K562 (cell line): ENCODE results near the gene MLX. TPM values are rescaled to one million over a fixed set of nuclear protein-coding genes. Genes with fewer than 3 reads are reported as not detected.

ENCODE experiments used
- ASH1L ChIP-seq: fragments of 450-650 bp; IDR thresholded peaks from 2 replicates; pipeline ENCODE4 v1.6.1; 2018; ENCODE audit warnings: borderline replicate concordance, mild to moderate bottlenecking, low read depth; ENCODE audit not compliant: partially characterized antibody
- CC2D1A ChIP-seq: fragments of 450-650 bp; IDR thresholded peaks from 2 replicates; pipeline ENCODE4 v1.6.1; 2017; ENCODE audit warnings: mild to moderate bottlenecking
- CHD4 ChIP-seq: fragments of 200-600 bp; sonication (generic); IDR thresholded peaks from 3 replicates; pipeline ENCODE4 v1.6.1; 2012; ENCODE audit warnings: low read depth, mild to moderate bottlenecking, mixed read lengths, low read length, inconsistent platforms; ENCODE audit not compliant: insufficient read depth, insufficient replicate concordance, poor library complexity, severe bottlenecking
- E2F3 ChIP-seq: fragments of 250-450 bp; sonication (Bioruptor Pico); IDR thresholded peaks from 2 replicates; pipeline ENCODE4 v1.4.0; 2020; ENCODE audit warnings: mild to moderate bottlenecking
- EZH2 ChIP-seq: IDR thresholded peaks from 2 replicates; pipeline ENCODE4 v1.6.1; 2012; ENCODE audit warnings: low read depth, mild to moderate bottlenecking, inconsistent platforms, low read length, borderline replicate concordance
- FOSL1 ChIP-seq: fragments of 200-800 bp; sonication (Bioruptor generic); conservative IDR thresholded peaks from 2 replicates; pipeline ENCODE4 v1.6.1; 2016; ENCODE audit warnings: missing genetic modification characterization, missing compliant biosample characterization
- HBP1 ChIP-seq: fragments of 450-650 bp; formaldehyde crosslinking; IDR thresholded peaks from 2 replicates; pipeline ENCODE4 v1.4.0; 2022; ENCODE audit warnings: missing genetic modification characterization
- KDM2B ChIP-seq: fragments of 250-450 bp; sonication (Bioruptor Pico); IDR thresholded peaks from 2 replicates; pipeline ENCODE4 v1.8.0; 2021; ENCODE audit warnings: mild to moderate bottlenecking, moderate library complexity
- NR2F6 ChIP-seq: fragments of 450-650 bp; formaldehyde crosslinking; IDR thresholded peaks from 2 replicates; pipeline ENCODE4 v1.4.0; 2020; ENCODE audit warnings: mild to moderate bottlenecking
- PPARD ChIP-seq: fragments of 250-450 bp; sonication (Bioruptor Pico); IDR thresholded peaks from 2 replicates; pipeline ENCODE4 v1.8.0; 2022; ENCODE audit warnings: inconsistent platforms, mild to moderate bottlenecking, moderate library complexity
- RAD21 ChIP-seq, 2 experiments: fragments of 250-450 bp in 1 of 2; fragments of 450-650 bp in 1 of 2; sonication (Bioruptor Pico) in 1 of 2; formaldehyde crosslinking in 1 of 2; IDR thresholded peaks in 1 of 2; conservative IDR thresholded peaks in 1 of 2; 2 replicates each; pipeline versions ENCODE4 v1.4.0 to v1.8.0; 2020 to 2022; ENCODE audit warnings: mild to moderate bottlenecking in 2 of 2, moderate library complexity in 1 of 2
- SPI1 ChIP-seq: IDR thresholded peaks from 2 replicates; pipeline ENCODE4 v1.6.1; 2011; ENCODE audit warnings: low read depth, low read length, control low read depth, borderline replicate concordance
- TEAD4 ChIP-seq, 2 experiments: sonication (generic) in 1 of 2; formaldehyde crosslinking in 1 of 2; IDR thresholded peaks; 2 replicates each; pipeline versions ENCODE4 v1.6.1 to v1.8.0; 2012 to 2022; ENCODE audit warnings: borderline replicate concordance in 1 of 2, inconsistent platforms in 1 of 2, low read length in 1 of 2, mild to moderate bottlenecking in 1 of 2, missing genetic modification reagents in 1 of 2
- ZBTB1 ChIP-seq: sonication (generic); formaldehyde crosslinking; IDR thresholded peaks from 2 replicates; pipeline ENCODE4 v1.8.1; 2023; ENCODE audit warnings: missing genetic modification reagents, low read depth, mild to moderate bottlenecking, borderline replicate concordance
- ZBTB7A ChIP-seq: IDR thresholded peaks from 2 replicates; pipeline ENCODE4 v1.6.1; 2011; ENCODE audit warnings: low read depth, mild to moderate bottlenecking, low read length, moderate library complexity, borderline replicate concordance; ENCODE audit not compliant: control insufficient read depth
- ZNF143 ChIP-seq: sonication (generic); formaldehyde crosslinking; IDR thresholded peaks from 2 replicates; pipeline ENCODE4 v1.9.0; 2022; ENCODE audit warnings: mild to moderate bottlenecking, missing genetic modification reagents
- ZNF354B ChIP-seq: fragments of 250-450 bp; sonication (Bioruptor Pico); IDR thresholded peaks from 2 replicates; pipeline ENCODE4 v1.4.0; 2020
- ZNF444 ChIP-seq: fragments of 250-450 bp; sonication (Bioruptor Pico); IDR thresholded peaks from 2 replicates; pipeline ENCODE4 v1.4.0; 2020; ENCODE audit warnings: mild to moderate bottlenecking, moderate library complexity
- ZNF778 ChIP-seq: fragments of 450-650 bp; formaldehyde crosslinking; IDR thresholded peaks from 2 replicates; pipeline ENCODE4 v1.4.0; 2020; ENCODE audit warnings: mild to moderate bottlenecking, moderate library complexity
- polyA plus RNA-seq, 8 experiments: library from polyadenylated mRNA; depleted of rRNA in 4 of 8; stranded (reverse) in 5 of 8; unstranded in 3 of 8; fragments of >200 nt; fragmentation: Nextera tagmentation in 2 of 8; fragmentation: Illumina TruSeq in 1 of 8; extraction: Ambion mirVana in 2 of 8; extraction: Trizol in 1 of 8; gene quantifications; 2 replicates each; pipeline versions ENCODE4 v1.2.1 to v1.2.3, GENCODE V29; 2011 to 2014; ENCODE audit warnings: inconsistent platforms in 1 of 8, missing spikeins in 1 of 8
- total RNA-seq, 7 experiments: library from RNA; depleted of rRNA in 6 of 7; stranded (reverse); fragments of >200 nt in 6 of 7; fragmentation: Illumina TruSeq in 2 of 7; extraction: Trizol in 2 of 7; gene quantifications; 2 replicates each; pipeline versions ENCODE4 v1.2.1 to v1.2.3, GENCODE V29; 2011 to 2021; ENCODE audit warnings: low replicate concordance in 1 of 7
- TF ChIP-seq, protein P1 (sequence below), 2 experiments: fragments of 450-650 bp; IDR thresholded peaks; 2 replicates each; pipeline ENCODE4 v1.6.1; 2016; ENCODE audit warnings: mild to moderate bottlenecking in 2 of 2, borderline replicate concordance in 1 of 2, low read depth in 1 of 2, moderate library complexity in 1 of 2

Gene MLX
- total and polyA plus RNA-seq, 9 of the 15 experiments (the other 6 are each of a cell fraction or from before 2014, with no cell fraction given): 42.9 to 100 (median 58.9) TPM

GRCh38 chr17:42536048-42536371 is 30.9 kb upstream of the MLX start, which contains the start of gene NAGLU (continued):
- TF ChIP-seq ZNF444 (CRISPR knock-in tag): no peak
- no peak for TF ChIP-seq CHD4
- TF ChIP-seq TEAD4 (IDR thresholded peaks at IDR 0.05; ENCODE audit: low read length): 0 out of 2 replicates have a peak, but pooled peaks have one; percentile 17
- TF ChIP-seq TEAD4 (CRISPR knock-in tag; IDR thresholded peaks at IDR 0.05; ENCODE audit: borderline replicate concordance): no peak
- no peak for TF ChIP-seq CC2D1A
- TF ChIP-seq FOSL1: peak; percentile 54; the same call in 1 of the 2 replicates
- no peak for TF ChIP-seq E2F3 (CRISPR knock-in tag)
- TF ChIP-seq, protein P1, sequence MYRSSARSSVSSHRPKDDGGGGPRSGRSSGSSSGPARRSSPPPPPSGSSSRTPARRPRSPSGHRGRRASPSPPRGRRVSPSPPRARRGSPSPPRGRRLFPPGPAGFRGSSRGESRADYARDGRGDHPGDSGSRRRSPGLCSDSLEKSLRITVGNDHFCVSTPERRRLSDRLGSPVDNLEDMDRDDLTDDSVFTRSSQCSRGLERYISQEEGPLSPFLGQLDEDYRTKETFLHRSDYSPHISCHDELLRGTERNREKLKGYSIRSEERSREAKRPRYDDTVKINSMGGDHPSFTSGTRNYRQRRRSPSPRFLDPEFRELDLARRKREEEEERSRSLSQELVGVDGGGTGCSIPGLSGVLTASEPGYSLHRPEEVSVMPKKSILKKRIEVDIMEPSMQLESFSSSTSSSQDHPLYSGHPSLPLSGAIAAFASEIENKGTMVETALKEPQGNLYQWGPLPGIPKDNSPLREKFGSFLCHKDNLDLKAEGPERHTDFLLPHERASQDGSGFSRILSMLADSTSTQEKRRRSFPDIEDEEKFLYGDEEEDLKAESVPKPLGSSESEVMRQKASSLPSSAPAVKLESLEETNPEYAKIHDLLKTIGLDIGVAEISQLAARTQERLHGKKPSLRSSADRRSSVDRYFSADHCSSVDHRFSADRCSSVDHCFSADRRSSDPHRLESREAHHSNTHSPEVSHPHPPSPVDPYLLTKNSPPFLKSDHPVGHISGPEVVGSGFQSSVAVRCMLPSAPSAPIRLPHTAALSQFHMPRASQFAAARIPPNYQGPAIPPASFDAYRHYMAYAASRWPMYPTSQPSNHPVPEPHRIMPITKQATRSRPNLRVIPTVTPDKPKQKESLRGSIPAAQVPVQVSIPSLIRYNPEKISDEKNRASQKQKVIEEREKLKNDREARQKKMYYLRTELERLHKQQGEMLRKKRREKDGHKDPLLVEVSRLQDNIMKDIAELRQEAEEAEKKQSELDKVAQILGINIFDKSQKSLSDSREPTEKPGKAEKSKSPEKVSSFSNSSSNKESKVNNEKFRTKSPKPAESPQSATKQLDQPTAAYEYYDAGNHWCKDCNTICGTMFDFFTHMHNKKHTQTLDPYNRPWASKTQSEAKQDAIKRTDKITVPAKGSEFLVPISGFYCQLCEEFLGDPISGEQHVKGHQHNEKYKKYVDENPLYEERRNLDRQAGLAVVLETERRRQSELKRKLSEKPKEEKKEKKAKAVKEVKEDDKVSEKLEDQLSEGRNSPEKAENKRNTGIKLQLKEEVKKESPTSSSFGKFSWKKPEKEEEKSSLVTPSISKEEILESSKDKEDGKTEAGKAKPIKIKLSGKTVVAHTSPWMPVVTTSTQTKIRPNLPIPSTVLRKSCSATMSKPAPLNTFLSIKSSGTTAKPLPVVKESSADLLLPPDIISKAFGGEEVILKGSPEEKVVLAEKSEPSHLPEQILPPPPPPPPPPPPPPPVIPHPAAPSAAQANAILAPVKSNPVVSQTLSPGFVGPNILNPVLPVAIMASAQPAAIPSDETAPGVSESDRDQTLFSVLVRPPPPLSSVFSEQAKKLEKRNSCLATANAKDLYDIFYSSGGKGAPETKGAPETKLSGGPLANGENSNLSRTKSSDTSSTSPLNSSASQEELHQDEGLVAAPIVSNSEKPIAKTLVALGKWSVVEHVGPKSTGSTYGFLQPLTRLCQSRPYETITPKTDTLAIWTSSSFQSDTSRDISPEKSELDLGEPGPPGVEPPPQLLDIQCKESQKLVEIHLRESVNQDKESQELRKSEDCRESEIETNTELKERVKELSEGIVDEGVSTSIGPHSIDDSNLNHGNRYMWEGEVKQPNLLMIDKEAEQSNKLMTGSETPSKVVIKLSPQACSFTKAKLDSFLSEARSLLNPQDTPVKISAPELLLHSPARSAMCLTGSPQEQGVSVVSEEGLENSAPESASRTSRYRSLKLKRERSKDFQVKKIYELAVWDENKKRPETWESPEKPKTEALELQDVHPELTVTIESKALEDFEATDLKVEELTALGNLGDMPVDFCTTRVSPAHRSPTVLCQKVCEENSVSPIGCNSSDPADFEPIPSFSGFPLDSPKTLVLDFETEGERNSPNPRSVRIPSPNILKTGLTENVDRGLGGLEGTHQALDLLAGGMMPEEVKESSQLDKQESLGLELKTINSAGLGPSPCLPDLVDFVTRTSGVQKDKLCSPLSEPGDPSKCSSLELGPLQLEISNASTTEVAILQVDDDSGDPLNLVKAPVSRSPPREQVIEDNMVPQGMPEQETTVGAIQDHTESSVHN (IDR thresholded peaks at IDR 0.05; ENCODE audit: borderline replicate concordance in 1 of 2, low read depth in 1 of 2): no peak
- TF ChIP-seq NR2F6 (CRISPR knock-in tag): no peak
- TF ChIP-seq SPI1: no peak
- TF ChIP-seq PPARD: no peak
- TF ChIP-seq RAD21 (CRISPR knock-in tag; conservative IDR thresholded peaks at IDR 0.05 in 1 of 2, IDR thresholded peaks at IDR 0.05 in 1 of 2): no peak
- TF ChIP-seq ZNF354B (CRISPR knock-in tag): no peak
- TF ChIP-seq EZH2: no peak
- no peak for TF ChIP-seq ZNF778 (CRISPR knock-in tag)
- TF ChIP-seq ZNF143: no peak
- no peak for TF ChIP-seq ASH1L
- peak; percentile 93 for TF ChIP-seq ZBTB7A
- TF ChIP-seq HBP1: no peak
- no peak for TF ChIP-seq ZBTB1 (CRISPR knock-in tag)
- no peak for TF ChIP-seq KDM2B (CRISPR knock-in tag)
